Measurements from ENCODE around the gene ALK. TPM values are rescaled to one million over a fixed set of nuclear protein-coding genes. Genes with fewer than 3 reads are reported as not detected.

The ALK gene
- total and polyA plus RNA-seq, 3 experiments from 2014 or later, result not detected

- Mint-ChIP-seq H3K9me3 (no peaks in the 10 kb centered on the region), H3K4me1 (no peaks in the 10 kb centered on the region), H3K4me3 (no peak overlapping the region), H3K27ac (no peak overlapping the region), H3K36me3 (no peaks in the 10 kb centered on the region), H3K27me3 (peaks cover 2 to 10% of the 10 kb centered on the region in 2 donors)
- ChIA-PET POLR2A (no interaction called here), CTCF (no interaction called here)
- Histone ChIP-seq H3K4me3 (ENCODE audit: low read length) (no peak overlapping the region), H3K9me3 (ENCODE audit: low read length) (no peaks in the 10 kb centered on the region), H3K4me1 (ENCODE audit: insufficient read depth, low read length) (no peaks in the 10 kb centered on the region), H3K36me3 (ENCODE audit: insufficient read depth, low read length) (no peaks in the 10 kb centered on the region), H3K27me3 (ENCODE audit: insufficient read depth, low read length, poor library complexity, severe bottlenecking) (no peaks in the 10 kb centered on the region), H3K27ac (ENCODE audit: low read depth, low read length) (no peak overlapping the region)
- no peak for DNase-seq
Measured at GRCh38 chr2:29573147-29573546, 348.2 kb downstream of the ALK start.

- H3K4me1 Mint-ChIP-seq, result no peaks in the 10 kb centered on the region
- H3K4me3 Mint-ChIP-seq, result no peak overlapping the region
- Histone ChIP-seq H3K4me3 (ENCODE audit: low read length) (no peak overlapping the region), H3K27ac (ENCODE audit: low read depth, low read length) (no peak overlapping the region), H3K4me1 (ENCODE audit: insufficient read depth, low read length) (no peaks in the 10 kb centered on the region), H3K9me3 (ENCODE audit: low read length) (no peaks in the 10 kb centered on the region), H3K36me3 (ENCODE audit: insufficient read depth, low read length) (no peaks in the 10 kb centered on the region), H3K27me3 (ENCODE audit: insufficient read depth, low read length, poor library complexity, severe bottlenecking) (no peaks in the 10 kb centered on the region)
- DNase-seq, result no peak
- H3K36me3 Mint-ChIP-seq, result no peaks in the 10 kb centered on the region
- POLR2A ChIA-PET, result no interaction called here
- CTCF ChIA-PET, result no interaction called here
- no peaks in the 10 kb centered on the region for H3K9me3 Mint-ChIP-seq
- H3K27me3 Mint-ChIP-seq, result peaks cover 0 to 7% of the 10 kb centered on the region in 2 donors
- H3K27ac Mint-ChIP-seq, result no peak overlapping the region
Measured at GRCh38 chr2:29570539-29570938, 350.8 kb downstream of the ALK start.

DNA sequence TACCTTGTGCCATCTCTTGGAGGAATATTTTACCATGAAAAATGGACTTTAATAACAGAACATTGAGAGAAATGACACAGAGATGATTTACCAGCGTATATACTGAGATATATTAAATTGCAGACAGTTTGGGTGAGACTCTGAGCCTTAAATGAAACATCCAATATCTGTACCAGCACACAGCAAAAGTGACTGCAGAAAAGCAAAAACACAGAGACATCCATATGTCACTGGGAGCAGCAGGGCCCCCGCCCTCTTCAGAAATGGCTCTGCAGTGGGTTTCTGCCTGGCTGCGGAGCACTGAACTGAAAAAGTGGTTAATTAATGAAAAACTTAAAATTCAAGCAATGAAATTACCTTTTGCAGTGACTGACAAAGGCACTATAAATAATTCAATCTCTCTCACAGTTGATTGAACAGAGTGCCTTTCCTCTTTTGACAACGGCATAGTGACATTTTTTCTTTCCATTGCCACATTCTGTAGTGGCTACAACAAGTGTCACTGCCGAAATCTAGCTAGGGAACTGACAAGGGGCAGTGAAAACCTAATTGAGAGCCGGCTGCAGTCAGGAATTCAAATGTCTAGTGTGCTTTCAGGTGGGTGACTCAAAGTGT is 353.4 kb downstream of the ALK start:
- no peak for DNase-seq
- H3K9me3 ChIP-seq (ENCODE audit: low read length), result no peaks in the 10 kb centered on the region
- Mint-ChIP-seq H3K4me1 (no peaks in the 10 kb centered on the region), H3K27ac (no peak overlapping the region), H3K27me3 (peaks cover 3 to 16% of the 10 kb centered on the region in 2 donors), H3K4me3 (no peak overlapping the region), H3K9me3 (no peaks in the 10 kb centered on the region), H3K36me3 (no peaks in the 10 kb centered on the region)
- POLR2A ChIA-PET, result no interaction called here
- no peak overlapping the region for H3K27ac ChIP-seq (ENCODE audit: low read depth, low read length)
- CTCF ChIA-PET, result no interaction called here
- H3K4me3 ChIP-seq (ENCODE audit: low read length), result no peak overlapping the region
- H3K27me3 ChIP-seq (ENCODE audit: insufficient read depth, low read length, poor library complexity, severe bottlenecking), result no peaks in the 10 kb centered on the region
- no peaks in the 10 kb centered on the region for H3K4me1 ChIP-seq (ENCODE audit: insufficient read depth, low read length)
- H3K36me3 ChIP-seq (ENCODE audit: insufficient read depth, low read length), result no peaks in the 10 kb centered on the region

GRCh38 chr2:29563697-29564096 is 357.7 kb downstream of the ALK start:
- POLR2A ChIA-PET, result no interaction called here
- no peak overlapping the region for H3K4me3 Mint-ChIP-seq
- Histone ChIP-seq H3K27me3 (ENCODE audit: insufficient read depth, low read length, poor library complexity, severe bottlenecking) (no peaks in the 10 kb centered on the region), H3K27ac (ENCODE audit: low read depth, low read length) (no peak overlapping the region), H3K4me3 (ENCODE audit: low read length) (no peak overlapping the region), H3K36me3 (ENCODE audit: insufficient read depth, low read length) (no peaks in the 10 kb centered on the region), H3K9me3 (ENCODE audit: low read length) (no peaks in the 10 kb centered on the region), H3K4me1 (ENCODE audit: insufficient read depth, low read length) (no peaks in the 10 kb centered on the region)
- H3K36me3 Mint-ChIP-seq, result no peaks in the 10 kb centered on the region
- H3K27me3 Mint-ChIP-seq, result peaks cover 7 to 21% of the 10 kb centered on the region in 2 donors
- DNase-seq, result no peak
- no peak overlapping the region for H3K27ac Mint-ChIP-seq
- no peaks in the 10 kb centered on the region for H3K9me3 Mint-ChIP-seq
- CTCF ChIA-PET, result no interaction called here
- no peaks in the 10 kb centered on the region for H3K4me1 Mint-ChIP-seq

DNA sequence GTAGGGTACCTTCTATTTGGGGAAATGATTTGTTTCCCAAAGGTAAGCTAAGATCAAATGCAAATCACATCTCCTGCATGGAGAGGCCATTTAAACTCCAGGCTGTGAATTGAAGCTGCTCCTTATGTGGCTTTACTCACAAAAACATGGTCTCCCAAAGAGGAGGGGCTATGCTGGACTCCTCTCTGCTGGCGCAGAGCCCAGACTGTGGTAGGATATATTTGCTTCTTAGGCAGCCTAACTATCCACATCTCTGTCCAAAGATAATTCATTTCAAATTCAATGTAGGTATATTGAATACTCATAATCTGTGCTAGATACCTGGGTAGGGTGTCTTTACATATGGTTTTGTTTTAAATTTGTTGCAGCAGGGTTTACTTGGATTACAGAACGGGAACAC is 358.5 kb downstream of the ALK start:
- H3K36me3 ChIP-seq (ENCODE audit: insufficient read depth, low read length), result no peaks in the 10 kb centered on the region
- H3K4me3 Mint-ChIP-seq, result peak overlapping the region in 1 of 7 donors; percentile 4

DNA sequence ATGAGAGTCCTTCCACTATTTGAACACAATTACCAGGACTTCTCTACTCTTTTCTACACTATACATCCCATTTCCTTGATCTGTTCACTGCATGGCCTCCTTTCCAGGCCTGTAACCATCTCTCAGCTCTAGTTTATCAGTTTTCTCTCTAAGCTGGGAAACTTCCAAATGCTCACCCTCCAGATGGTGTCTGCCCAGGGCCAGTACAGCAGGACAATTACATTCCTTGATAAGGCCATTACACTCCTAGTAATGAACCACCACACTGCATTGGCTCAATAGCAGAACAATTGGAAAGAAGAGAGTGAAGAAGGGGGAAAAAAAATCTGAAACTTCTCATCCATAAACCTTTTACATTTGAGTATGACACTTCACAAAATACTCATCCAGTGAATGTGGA is 359.1 kb downstream of the ALK start:
- Histone ChIP-seq H3K27ac (ENCODE audit: low read depth, low read length) (no peak overlapping the region), H3K4me1 (ENCODE audit: insufficient read depth, low read length) (no peaks in the 10 kb centered on the region), H3K27me3 (ENCODE audit: insufficient read depth, low read length, poor library complexity, severe bottlenecking) (no peaks in the 10 kb centered on the region), H3K4me3 (ENCODE audit: low read length) (no peak overlapping the region), H3K36me3 (ENCODE audit: insufficient read depth, low read length) (no peaks in the 10 kb centered on the region), H3K9me3 (ENCODE audit: low read length) (no peaks in the 10 kb centered on the region)
- DNase-seq, result no peak
- ChIA-PET CTCF (no interaction called here), POLR2A (no interaction called here)
- Mint-ChIP-seq H3K27ac (no peak overlapping the region), H3K9me3 (no peaks in the 10 kb centered on the region), H3K36me3 (no peaks in the 10 kb centered on the region), H3K27me3 (peaks cover 7 to 21% of the 10 kb centered on the region in 2 donors), H3K4me1 (no peaks in the 10 kb centered on the region), H3K4me3 (no peak overlapping the region)

More for the DNA sequence above, 358.5 kb downstream of the ALK start:
- no peak for DNase-seq
- Histone ChIP-seq H3K4me1 (ENCODE audit: insufficient read depth, low read length) (no peaks in the 10 kb centered on the region), H3K4me3 (ENCODE audit: low read length) (no peak overlapping the region), H3K27me3 (ENCODE audit: insufficient read depth, low read length, poor library complexity, severe bottlenecking) (no peaks in the 10 kb centered on the region), H3K9me3 (ENCODE audit: low read length) (no peaks in the 10 kb centered on the region), H3K27ac (ENCODE audit: low read depth, low read length) (no peak overlapping the region)
- Mint-ChIP-seq H3K36me3 (no peaks in the 10 kb centered on the region), H3K27ac (no peak overlapping the region), H3K9me3 (no peaks in the 10 kb centered on the region), H3K4me1 (no peaks in the 10 kb centered on the region), H3K27me3 (peaks cover 7 to 24% of the 10 kb centered on the region in 2 donors)
- ChIA-PET POLR2A (no interaction called here), CTCF (no interaction called here)

DNA sequence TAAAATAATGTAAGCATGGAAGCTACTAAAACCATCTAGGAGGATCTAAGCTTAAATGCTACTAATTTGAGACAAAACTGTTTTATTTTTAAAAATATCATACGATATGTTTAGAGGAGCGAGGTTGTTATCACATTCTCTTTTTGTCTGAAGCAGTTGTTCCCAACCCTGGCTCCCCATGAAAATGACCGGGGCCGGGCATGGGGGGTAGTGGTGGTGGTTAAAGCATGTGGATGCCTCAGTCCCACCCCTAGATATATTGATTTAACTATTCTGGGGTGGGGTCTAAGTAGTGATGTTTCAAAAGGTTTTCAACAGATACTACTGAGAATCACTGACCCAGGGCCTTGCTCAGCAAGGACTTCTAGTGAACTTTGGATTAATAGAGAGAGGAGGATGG is 359.8 kb downstream of the ALK start:
- H3K27me3 Mint-ChIP-seq, result peaks cover 7 to 24% of the 10 kb centered on the region in 2 donors
- ChIA-PET CTCF (no interaction called here), POLR2A (no interaction called here)

DNA sequence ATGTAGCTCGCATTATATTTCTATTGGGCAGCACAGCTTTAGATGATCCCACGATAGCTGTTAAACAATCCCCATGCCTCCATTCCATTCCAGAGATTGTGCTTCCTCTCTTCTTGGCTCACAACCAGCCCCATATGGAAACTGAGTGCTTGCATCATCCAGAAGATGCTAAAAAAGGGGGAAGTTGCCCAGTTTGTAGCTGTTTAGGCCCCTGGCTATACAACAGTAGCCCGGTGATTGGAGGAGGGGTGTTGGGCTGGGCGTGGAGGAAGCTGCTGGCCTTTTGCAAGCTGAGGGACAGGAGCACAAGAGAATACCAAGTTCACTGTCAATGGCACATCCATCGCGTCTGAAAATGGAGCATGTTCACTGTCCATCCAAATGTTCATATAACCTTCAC is 360.2 kb downstream of the ALK start:
- ChIA-PET POLR2A (no interaction called here), CTCF (no interaction called here)
- Mint-ChIP-seq H3K9me3 (no peaks in the 10 kb centered on the region), H3K36me3 (no peaks in the 10 kb centered on the region), H3K27me3 (peaks cover 7 to 24% of the 10 kb centered on the region in 2 donors), H3K27ac (no peak overlapping the region), H3K4me3 (no peak overlapping the region), H3K4me1 (no peaks in the 10 kb centered on the region)
- H3K4me1 ChIP-seq (ENCODE audit: insufficient read depth, low read length), result no peaks in the 10 kb centered on the region
- no peak overlapping the region for H3K4me3 ChIP-seq (ENCODE audit: low read length)
- no peaks in the 10 kb centered on the region for H3K27me3 ChIP-seq (ENCODE audit: insufficient read depth, low read length, poor library complexity, severe bottlenecking)
- no peak for DNase-seq
- no peak overlapping the region for H3K27ac ChIP-seq (ENCODE audit: low read depth, low read length)
- H3K9me3 ChIP-seq (ENCODE audit: low read length), result no peaks in the 10 kb centered on the region
- no peaks in the 10 kb centered on the region for H3K36me3 ChIP-seq (ENCODE audit: insufficient read depth, low read length)

More for the DNA sequence above, 359.8 kb downstream of the ALK start:
- no peaks in the 10 kb centered on the region for H3K9me3 Mint-ChIP-seq
- Histone ChIP-seq H3K36me3 (ENCODE audit: insufficient read depth, low read length) (no peaks in the 10 kb centered on the region), H3K4me1 (ENCODE audit: insufficient read depth, low read length) (no peaks in the 10 kb centered on the region), H3K27ac (ENCODE audit: low read depth, low read length) (no peak overlapping the region), H3K27me3 (ENCODE audit: insufficient read depth, low read length, poor library complexity, severe bottlenecking) (no peaks in the 10 kb centered on the region), H3K9me3 (ENCODE audit: low read length) (no peaks in the 10 kb centered on the region), H3K4me3 (ENCODE audit: low read length) (no peak overlapping the region)
- no peak for DNase-seq
- H3K27ac Mint-ChIP-seq, result no peak overlapping the region
- no peaks in the 10 kb centered on the region for H3K4me1 Mint-ChIP-seq
- no peaks in the 10 kb centered on the region for H3K36me3 Mint-ChIP-seq
- no peak overlapping the region for H3K4me3 Mint-ChIP-seq

DNA sequence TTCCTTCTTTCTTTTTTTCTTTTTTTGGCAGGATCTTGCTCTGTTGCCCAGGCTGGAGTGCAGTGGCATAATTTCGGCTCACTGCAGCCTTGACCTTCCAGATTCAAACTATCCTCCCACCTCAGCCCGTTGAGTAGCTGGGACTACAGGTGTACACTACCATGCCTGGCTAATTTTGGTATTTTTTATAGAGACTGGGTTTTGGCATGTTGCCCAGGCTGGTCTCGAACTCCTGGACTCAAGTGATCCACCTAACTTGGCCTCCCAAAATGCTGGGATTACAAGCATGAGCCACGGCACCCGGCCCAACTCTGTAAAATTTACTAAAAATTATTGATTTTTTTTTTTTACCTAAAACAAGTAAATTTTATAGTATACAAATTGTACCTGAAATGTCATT is 360.8 kb downstream of the ALK start:
- H3K27ac ChIP-seq (ENCODE audit: low read depth, low read length), result no peak overlapping the region
- no peaks in the 10 kb centered on the region for H3K4me1 Mint-ChIP-seq
- no peak overlapping the region for H3K27ac Mint-ChIP-seq
- no peak overlapping the region for H3K4me3 Mint-ChIP-seq
- no peak for DNase-seq
- no peaks in the 10 kb centered on the region for H3K36me3 Mint-ChIP-seq
- POLR2A ChIA-PET, result no interaction called here
- H3K4me1 ChIP-seq (ENCODE audit: insufficient read depth, low read length), result no peaks in the 10 kb centered on the region
- CTCF ChIA-PET, result no interaction called here
- H3K36me3 ChIP-seq (ENCODE audit: insufficient read depth, low read length), result no peaks in the 10 kb centered on the region
- no peaks in the 10 kb centered on the region for H3K27me3 ChIP-seq (ENCODE audit: insufficient read depth, low read length, poor library complexity, severe bottlenecking)
- no peak overlapping the region for H3K4me3 ChIP-seq (ENCODE audit: low read length)
- no peaks in the 10 kb centered on the region for H3K9me3 Mint-ChIP-seq
- peaks cover 7 to 25% of the 10 kb centered on the region in 2 donors for H3K27me3 Mint-ChIP-seq
- H3K9me3 ChIP-seq (ENCODE audit: low read length), result no peaks in the 10 kb centered on the region
